BE2C (cell line): ENCODE measurements around the gene CGN.

Experiments used
- DNase-seq: peaks from one replicate; pipeline ENCODE4 v3.0.0-alpha.2; 2020
- H3K27me3 ChIP-seq: fragments of 250-450 bp; sonication (Bioruptor Pico); 2 replicates; pipeline ENCODE4 v1.5.1; 2020; ENCODE audit warnings: mild to moderate bottlenecking
- H3K36me3 ChIP-seq: fragments of 250-450 bp; sonication (Bioruptor Pico); 2 replicates; pipeline ENCODE4 v1.5.1; 2020; ENCODE audit warnings: mild to moderate bottlenecking
- H3K4me1 ChIP-seq: fragments of 250-450 bp; sonication (Bioruptor Pico); 2 replicates; pipeline ENCODE4 v1.5.1; 2020
- H3K4me3 ChIP-seq: 2 replicates; pipeline ENCODE4 v1.5.1; 2011; ENCODE audit warnings: low read depth, low read length
- H3K9me3 ChIP-seq: fragments of 250-450 bp; sonication (Bioruptor Pico); 2 replicates; pipeline ENCODE4 v1.5.1; 2020
- CTCF ChIP-seq: IDR thresholded peaks from 2 replicates; pipeline ENCODE4 v1.5.1; 2012; ENCODE audit warnings: mild to moderate bottlenecking, low read depth, low read length

CGN gene

GRCh38 chr1:151523326-151523725 is 12.1 kb downstream of the CGN start:
- TF ChIP-seq CTCF: no peak
- no peaks in the 10 kb centered on the region for H3K9me3 ChIP-seq
- no peaks in the 10 kb centered on the region; the same call in 1 of the 2 replicates for H3K27me3 ChIP-seq
- H3K4me1 ChIP-seq: peaks cover 4% of the 10 kb centered on the region
- DNase-seq: no peak
- H3K4me3 ChIP-seq: no peak overlapping the region
- H3K36me3 ChIP-seq: no peaks in the 10 kb centered on the region

- no peak for TF ChIP-seq CTCF
- H3K36me3 ChIP-seq: no peaks in the 10 kb centered on the region
- H3K27me3 ChIP-seq: no peaks in the 10 kb centered on the region; the same call in 1 of the 2 replicates
Observed at GRCh38 chr1:151524736-151525135, 13.5 kb downstream of the CGN start.

GRCh38 chr1:151526735-151527525 is 15.7 kb downstream of the CGN start:
- no peak overlapping the region for H3K4me3 ChIP-seq
- H3K36me3 ChIP-seq: no peaks in the 10 kb centered on the region
- no peak for TF ChIP-seq CTCF

More at GRCh38 chr1:151524736-151525135, 13.5 kb downstream of the CGN start:
- H3K9me3 ChIP-seq: no peaks in the 10 kb centered on the region
- peaks cover 4% of the 10 kb centered on the region for H3K4me1 ChIP-seq
- DNase-seq: no peak
- H3K4me3 ChIP-seq: no peak overlapping the region

GRCh38 chr1:151529211-151529702 is 18.1 kb downstream of the CGN start:
- H3K27me3 ChIP-seq: no peaks in the 10 kb centered on the region
- H3K4me1 ChIP-seq: peaks cover 4% of the 10 kb centered on the region
- H3K9me3 ChIP-seq: no peaks in the 10 kb centered on the region
- no peak for DNase-seq
- no peaks in the 10 kb centered on the region for H3K36me3 ChIP-seq
- no peak overlapping the region for H3K4me3 ChIP-seq
- no peak for TF ChIP-seq CTCF

More at GRCh38 chr1:151526735-151527525, 15.7 kb downstream of the CGN start:
- peaks cover 4% of the 10 kb centered on the region for H3K4me1 ChIP-seq
- no peaks in the 10 kb centered on the region; the same call in 1 of the 2 replicates for H3K27me3 ChIP-seq
- DNase-seq: peak; percentile 63
- H3K9me3 ChIP-seq: no peaks in the 10 kb centered on the region

GRCh38 chr1:151529781-151530180 is 18.6 kb downstream of the CGN start:
- Histone ChIP-seq H3K4me3 (no peak overlapping the region), H3K27me3 (no peaks in the 10 kb centered on the region), H3K9me3 (no peaks in the 10 kb centered on the region), H3K4me1 (peaks cover 4% of the 10 kb centered on the region), H3K36me3 (no peaks in the 10 kb centered on the region)
- no peak for TF ChIP-seq CTCF
- no peak for DNase-seq

- TF ChIP-seq CTCF: no peak
- Histone ChIP-seq H3K4me3 (no peak overlapping the region), H3K27me3 (no peaks in the 10 kb centered on the region), H3K36me3 (no peaks in the 10 kb centered on the region), H3K9me3 (no peaks in the 10 kb centered on the region), H3K4me1 (peaks cover 4% of the 10 kb centered on the region)
- no peak for DNase-seq
Observed at GRCh38 chr1:151530461-151530860, 19.3 kb downstream of the CGN start.
